Heart left ventricle (tissue), 16 donors: ENCODE measurements around the gene ZNF45. TPM values are rescaled to one million over a fixed set of nuclear protein-coding genes. Genes with fewer than 3 reads are reported as not detected.
"Not testable (repeated sequence)": the region's sequence is repeated elsewhere in the genome, so short reads cannot be mapped to it uniquely, and the experiment has no call there.

Experiments
- ATAC-seq, 4 donors: fragments of 200-7000 bp; cut with Tn5 transposase; one replicate each; pipeline ENCODE4 v1.9.1; 2020 to 2022; ENCODE audit warnings: moderate library complexity in 4 of 4, mild to moderate bottlenecking in 3 of 4, moderate number of reproducible peaks in 1 of 4
- DNase-seq, 5 donors: peaks; one replicate each; pipeline ENCODE4 v3.0.0-alpha.2; 2020
- H3K27ac ChIP-seq, 12 donors: fragments of 200-600 bp; sonication (generic) in 4 of 12; one replicate each; pipeline versions ENCODE4 v1.5.0 to v1.8.0; 2016 to 2022; ENCODE audit warnings: mild to moderate bottlenecking in 2 of 12
- H3K27me3 ChIP-seq, 9 donors: fragments of 200-600 bp; sonication (generic) in 2 of 9; one replicate each; pipeline versions ENCODE4 v1.5.1 to v1.8.0; 2016 to 2022; ENCODE audit warnings: mild to moderate bottlenecking in 3 of 9
- H3K36me3 ChIP-seq, 9 donors: fragments of 200-600 bp; sonication (generic) in 2 of 9; one replicate each; pipeline versions ENCODE4 v1.5.0 to v1.8.0; 2018 to 2022; ENCODE audit warnings: mild to moderate bottlenecking in 2 of 9
- H3K4me1 ChIP-seq, 12 donors: fragments of 200-600 bp; sonication (generic) in 4 of 12; one replicate each; pipeline versions ENCODE4 v1.5.0 to v1.8.0; 2016 to 2022; ENCODE audit warnings: mild to moderate bottlenecking in 3 of 12
- H3K4me3 ChIP-seq, 12 donors: fragments of 200-600 bp; sonication (generic) in 4 of 12; one replicate each; pipeline versions ENCODE4 v1.5.0 to v1.8.0; 2017 to 2022; ENCODE audit warnings: mild to moderate bottlenecking in 9 of 12, moderate library complexity in 4 of 12
- H3K9me3 ChIP-seq, 12 donors: fragments of 200-600 bp; sonication (generic) in 4 of 12; one replicate each; pipeline versions ENCODE4 v1.5.0 to v1.8.0; 2016 to 2022; ENCODE audit warnings: mild to moderate bottlenecking in 1 of 12
- POLR2A ChIP-seq, 2 donors: fragments of 450-650 bp; IDR thresholded peaks; one replicate each; pipeline ENCODE4 v1.6.1; 2017; ENCODE audit warnings: antibody characterized with exemption in 2 of 2, mild to moderate bottlenecking in 2 of 2, moderate library complexity in 2 of 2
- WGBS, 4 donors: extraction: QIAGEN DNeasy Blood & Tissue Kit in 2 of 4; methylation state at CpG; one replicate each; pipeline versions ENCODE4 v1.1.5 to v1.1.7; 2013 to 2018; 5-methylcytosine and 5-hydroxymethylcytosine counted together
- intact Hi-C, 10 donors: fragments of 100-400 bp; cut with DNase I; formaldehyde crosslinking; loops; one replicate each; pipeline versions ENCODE4 v1.11.1 to v1.14.2; 2022
- polyA plus RNA-seq, 2 donors: library from polyadenylated mRNA; stranded (reverse); fragments of 200-250 nt; gene quantifications; one replicate each; pipeline ENCODE4 v1.2.3, GENCODE V29; 2013
- total RNA-seq, 9 donors: library from RNA; depleted of rRNA in 2 of 9; stranded (reverse); fragments of >200 nt in 2 of 9; fragmentation: NEBNext Ultra II Directional in 3 of 9; extraction: Animal tissue kit (Norgen Biotek cat#: 25700) in 3 of 9; gene quantifications; one replicate each; pipeline versions ENCODE4 v1.1.0 to v1.2.4, GENCODE V29; 2016 to 2023
- TF ChIP-seq, protein P1 (sequence below), 12 donors: fragments of 200-600 bp; sonication (generic) in 4 of 12; IDR thresholded peaks; one replicate each; pipeline versions ENCODE4 v1.5.0 to v1.8.0; 2018 to 2022; ENCODE audit warnings: antibody characterized with exemption in 12 of 12, mild to moderate bottlenecking in 5 of 12
- donor health status: ischemic (EF 13 %, LVEDD 7.1; RV severe dilation, severe dysfunction).
- donor health status: healthy with polysubstance abuse.
- donor health status: DM: no; HTN: yes; CAD: no.
- donor health status: DM: no; HTN: no; CAD: no.
- donor health status: ischemic (EF 25% LVEDD 6.9; RV normal size, moderate dysfunction).
- donor health status: ischemic (EF 25% LVEDD 5.7; RV mildly dilated, moderate dysfunction).
- donor health status: healthy.
- donor health status: DM: yes; HTN: yes; CAD: no.
- donor health status: ischemic (EF 35%, LVEDD 5.7; RV mildly dilated, moderate dysfunction).
- donor health status: nonischemic (EF 11% LVEDD 7.7; RV severe dilation, severe dysfunction).
- donor health status: DM: yes; HTN: yes; CAD: no.
- donor health status: PGD.
- donor health status: ischemic (EF 29% LVEDD 5.4; RV normal size, mild dysfunction).
- donor health status: nonischemic (EF 23%, LVEDD 6.1; RV moderate dilation, normal function).

Gene ZNF45
- total and polyA plus RNA-seq, 11 donors: 2.4 to 9.9 (median 7.0) TPM

DNA sequence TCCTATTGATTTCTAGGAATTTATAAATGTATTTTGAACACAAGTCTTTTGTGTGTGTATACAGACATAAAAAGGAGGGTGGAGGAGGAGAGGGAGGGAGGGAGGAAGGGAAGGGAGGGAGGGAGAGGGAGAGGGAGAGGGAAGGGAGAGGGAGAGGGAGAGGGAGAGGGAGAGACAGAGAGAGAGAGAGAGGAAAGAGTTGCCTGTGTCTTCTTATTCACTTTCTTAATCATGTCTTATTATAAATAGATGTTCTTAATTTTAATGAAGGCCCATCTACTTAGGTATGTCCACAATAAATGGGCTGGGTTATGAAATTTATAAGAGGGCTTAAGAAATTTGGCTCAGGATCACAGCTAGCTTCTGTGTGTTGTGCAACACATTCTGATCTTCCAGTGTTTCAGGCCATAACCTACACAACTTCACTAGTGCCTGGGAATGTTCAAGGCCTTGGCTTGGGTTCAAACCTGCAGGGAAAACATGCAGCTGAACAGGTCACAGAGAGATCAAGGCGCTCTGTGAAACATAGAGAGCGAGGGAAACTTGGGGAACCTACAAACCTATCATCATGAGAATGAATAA, 39.3 kb downstream of the ZNF45 start:
- no peak overlapping the region for H3K4me3 ChIP-seq
- ATAC-seq: no peak
- H3K9me3 ChIP-seq: peaks cover 0 to 86% (median 23%) of the 10 kb centered on the region in 12 donors
- no peak for DNase-seq
- H3K4me1 ChIP-seq: peaks cover 0 to 7% (median 4%) of the 10 kb centered on the region in 12 donors
- no peak overlapping the region for H3K27ac ChIP-seq
- no peak for TF ChIP-seq POLR2A (IDR thresholded peaks at IDR 0.05)
- TF ChIP-seq, protein P1, sequence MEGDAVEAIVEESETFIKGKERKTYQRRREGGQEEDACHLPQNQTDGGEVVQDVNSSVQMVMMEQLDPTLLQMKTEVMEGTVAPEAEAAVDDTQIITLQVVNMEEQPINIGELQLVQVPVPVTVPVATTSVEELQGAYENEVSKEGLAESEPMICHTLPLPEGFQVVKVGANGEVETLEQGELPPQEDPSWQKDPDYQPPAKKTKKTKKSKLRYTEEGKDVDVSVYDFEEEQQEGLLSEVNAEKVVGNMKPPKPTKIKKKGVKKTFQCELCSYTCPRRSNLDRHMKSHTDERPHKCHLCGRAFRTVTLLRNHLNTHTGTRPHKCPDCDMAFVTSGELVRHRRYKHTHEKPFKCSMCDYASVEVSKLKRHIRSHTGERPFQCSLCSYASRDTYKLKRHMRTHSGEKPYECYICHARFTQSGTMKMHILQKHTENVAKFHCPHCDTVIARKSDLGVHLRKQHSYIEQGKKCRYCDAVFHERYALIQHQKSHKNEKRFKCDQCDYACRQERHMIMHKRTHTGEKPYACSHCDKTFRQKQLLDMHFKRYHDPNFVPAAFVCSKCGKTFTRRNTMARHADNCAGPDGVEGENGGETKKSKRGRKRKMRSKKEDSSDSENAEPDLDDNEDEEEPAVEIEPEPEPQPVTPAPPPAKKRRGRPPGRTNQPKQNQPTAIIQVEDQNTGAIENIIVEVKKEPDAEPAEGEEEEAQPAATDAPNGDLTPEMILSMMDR (IDR thresholded peaks at IDR 0.05): no peak
- WGBS, 4 donors: 90 to 96% (median 94%) methylated on average over 2 of the region's 2 CpGs
- intact Hi-C loops: no loop called here
- H3K27me3 ChIP-seq: no peaks in the 10 kb centered on the region
- H3K36me3 ChIP-seq: peaks cover 0 to 34% (median 4%) of the 10 kb centered on the region in 9 donors

DNA sequence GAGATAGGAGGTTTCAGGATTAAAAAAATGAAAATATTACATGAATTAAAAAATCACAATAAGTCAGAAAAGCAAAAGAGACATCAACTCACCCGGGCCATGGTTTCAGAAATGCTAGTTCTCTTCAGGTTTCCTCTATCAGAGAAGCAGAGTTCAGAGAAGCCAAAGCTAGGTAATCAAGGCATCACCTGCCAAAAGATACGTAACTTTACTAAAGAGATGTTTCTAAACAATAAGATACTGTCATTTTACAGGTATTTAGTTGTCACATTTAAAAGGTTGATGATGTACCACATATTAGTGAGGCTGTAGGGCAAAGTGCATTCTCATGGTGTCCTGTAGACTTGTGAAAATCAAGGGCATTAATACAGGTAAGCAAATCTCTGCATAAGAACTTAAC, 51.2 kb downstream of the ZNF45 start, which contains the start of gene ZNF404:
Gene ZNF404 (minus strand): TSS at position 101 of the 400 bp plus-strand sequence.
- WGBS, 4 donors: 71 to 87% (median 83%) methylated on average over 2 of the region's 2 CpGs
- Histone ChIP-seq H3K27me3 (no peaks in the 10 kb centered on the region), H3K27ac (no peak within 1 kb of the TSS), H3K4me3 (no peak within 1 kb of the TSS), H3K9me3 (peaks cover 0 to 100% (median 77%) of the 10 kb centered on the region in 12 donors), H3K4me1 (no peaks in the 10 kb centered on the region), H3K36me3 (peaks cover 0 to 49% (median 4%) of the 10 kb centered on the region in 9 donors)
- DNase-seq: no peak
- TF ChIP-seq, protein P1 (IDR thresholded peaks at IDR 0.05): no peak
- no peak for TF ChIP-seq POLR2A (IDR thresholded peaks at IDR 0.05)
- no peak for ATAC-seq
- intact Hi-C loops: no loop called here

DNA sequence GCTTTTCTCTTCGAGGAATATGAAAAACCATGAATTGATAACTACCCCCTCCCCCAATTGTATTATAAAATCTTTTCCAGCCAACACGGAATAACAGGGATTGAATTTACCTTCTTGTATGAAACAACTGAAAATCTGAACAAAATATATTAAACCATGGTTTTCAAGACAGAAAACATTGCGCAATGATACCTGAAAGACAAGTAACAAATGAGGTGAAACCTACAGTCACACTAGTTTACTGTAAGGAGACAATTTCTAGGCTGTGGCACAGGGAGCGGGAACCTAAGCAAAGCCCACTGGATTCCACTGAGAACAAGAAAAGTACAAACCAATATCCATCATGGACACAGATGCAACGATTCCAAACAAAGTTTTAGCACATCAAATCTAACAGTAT, 54.6 kb downstream of the ZNF45 start:
- Histone ChIP-seq H3K4me3 (no peak overlapping the region), H3K36me3 (peaks cover 0 to 71% (median 4%) of the 10 kb centered on the region in 9 donors), H3K27ac (no peak overlapping the region), H3K9me3 (peaks cover 0 to 94% (median 78%) of the 10 kb centered on the region in 12 donors), H3K4me1 (no peaks in the 10 kb centered on the region), H3K27me3 (no peaks in the 10 kb centered on the region)
- ATAC-seq (no peak), DNase-seq (no peak)
- TF ChIP-seq, protein P1 (IDR thresholded peaks at IDR 0.05): no peak
- no peak for TF ChIP-seq POLR2A (IDR thresholded peaks at IDR 0.05)
- WGBS, 4 donors: 89 to 92% (median 90%) methylated on average over 5 of the region's 5 CpGs
- intact Hi-C loops: no loop called here

DNA sequence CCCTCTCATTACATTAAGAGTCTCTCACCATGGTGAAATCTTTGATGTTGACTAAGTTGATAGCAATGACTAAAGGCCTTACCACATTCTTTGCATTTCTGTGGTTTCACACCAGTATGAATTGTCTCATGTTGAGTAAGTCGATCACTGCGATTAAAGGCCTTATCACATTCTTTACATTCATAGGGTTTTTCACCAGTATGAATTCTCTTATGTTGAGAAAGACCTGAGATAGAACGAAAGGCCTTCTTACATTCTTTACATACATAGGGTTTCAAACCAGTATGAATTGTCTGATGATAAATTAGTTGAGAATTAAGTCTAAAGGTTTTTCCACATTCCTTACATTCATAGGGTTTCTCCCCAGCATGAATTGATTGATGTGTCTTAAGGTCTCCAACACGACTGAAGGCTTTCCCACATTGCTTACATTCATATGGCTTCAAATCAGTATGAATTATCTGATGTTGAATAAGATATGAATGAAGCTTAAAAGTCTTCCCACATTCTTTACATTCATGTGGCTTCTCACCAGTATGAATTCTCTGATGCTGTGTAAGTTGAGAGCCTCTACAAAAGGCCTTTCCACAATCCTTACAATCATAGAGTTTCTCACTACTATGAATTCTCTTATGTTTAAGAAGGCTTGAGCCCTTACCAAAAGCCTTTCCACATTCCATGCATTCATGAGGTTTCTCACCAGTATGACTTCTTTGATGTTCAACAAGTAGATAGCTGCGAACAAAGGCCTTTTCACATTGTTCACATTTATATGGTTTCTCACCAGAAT, 62.3 kb downstream of the ZNF45 start:
- no peak overlapping the region for H3K4me3 ChIP-seq
- intact Hi-C loops: no loop called here
- H3K36me3 ChIP-seq: peaks cover 0 to 88% (median 9%) of the 10 kb centered on the region in 9 donors
- H3K9me3 ChIP-seq: peaks cover 0 to 98% (median 93%) of the 10 kb centered on the region in 12 donors
- no peak for TF ChIP-seq POLR2A (IDR thresholded peaks at IDR 0.05)
- TF ChIP-seq, protein P1 (IDR thresholded peaks at IDR 0.05): no peak
- H3K4me1 ChIP-seq: no peaks in the 10 kb centered on the region
- ATAC-seq (no peak), DNase-seq (no peak)
- no peaks in the 10 kb centered on the region for H3K27me3 ChIP-seq
- WGBS, 4 donors: 84 to 94% (median 94%) methylated on average over 5 of the region's 5 CpGs
- H3K27ac ChIP-seq: no peak overlapping the region

DNA sequence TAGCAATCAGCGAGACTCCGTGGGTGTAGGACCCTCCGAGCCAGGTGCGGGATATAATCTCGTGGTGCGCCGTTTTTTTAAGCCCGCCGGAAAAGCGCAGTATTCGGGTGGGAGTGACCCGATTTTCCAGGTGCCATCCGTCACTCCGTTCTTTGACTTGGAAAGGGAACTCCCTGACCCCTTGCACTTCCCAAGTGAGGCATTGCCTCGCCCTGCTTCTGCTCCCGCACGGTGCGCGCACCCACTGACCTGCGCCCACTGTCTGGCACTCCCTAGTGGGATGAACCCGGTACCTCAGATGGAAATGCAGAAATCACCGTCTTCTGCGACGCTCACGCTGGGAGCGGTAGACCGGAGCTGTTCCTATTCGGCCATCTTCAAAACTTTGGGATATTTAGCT, 68.2 kb downstream of the ZNF45 start:
- 94 to 98% (median 96%) methylated on average over 27 to 28 of the region's 28 CpGs for WGBS, 4 donors
- H3K27me3 ChIP-seq, ATAC-seq, intact Hi-C loops, H3K4me1 ChIP-seq, H3K27ac ChIP-seq, H3K4me3 ChIP-seq, DNase-seq: not testable (repeated sequence)
- peaks cover 0 to 82% (median 75%) of the 10 kb centered on the region in 12 donors for H3K9me3 ChIP-seq
- peaks cover 0 to 41% (median 0%) of the 10 kb centered on the region in 9 donors for H3K36me3 ChIP-seq
